ENCODE data around the gene TEAD3.
A peak's percentile ranks its signal among the peaks of the same experiment; 100 is the strongest.

TEAD3 gene

GRCh38 chr6:35512006-35512405 is 15.1 kb upstream of the TEAD3 start:
- no peak for DNase-seq

- no peak for DNase-seq
Measured at GRCh38 chr6:35511562-35511941, 14.7 kb upstream of the TEAD3 start.

- no peak for DNase-seq
Measured at GRCh38 chr6:35510916-35511561, 14.2 kb upstream of the TEAD3 start.

- DNase-seq, result no peak
Measured at GRCh38 chr6:35508542-35508941, 11.7 kb upstream of the TEAD3 start.

GRCh38 chr6:35508027-35508426 is 11.1 kb upstream of the TEAD3 start:
- DNase-seq, result no peak

- no peak for DNase-seq
Measured at GRCh38 chr6:35507221-35507620, 10.3 kb upstream of the TEAD3 start.

GRCh38 chr6:35506536-35506935 is 9.7 kb upstream of the TEAD3 start:
- DNase-seq, result no peak

- no peak for DNase-seq
Measured at GRCh38 chr6:35505999-35506412, 9.1 kb upstream of the TEAD3 start.

- no peak for DNase-seq
Measured at GRCh38 chr6:35503534-35503933, 6.7 kb upstream of the TEAD3 start.

- no peak for DNase-seq
Measured at GRCh38 chr6:35501784-35502183, 4.9 kb upstream of the TEAD3 start.

- no peak for DNase-seq
Measured at GRCh38 chr6:35500782-35501181, 3.9 kb upstream of the TEAD3 start.

GRCh38 chr6:35499372-35499771 is 2.5 kb upstream of the TEAD3 start:
- DNase-seq, result no peak

GRCh38 chr6:35498422-35499067 is 1.7 kb upstream of the TEAD3 start:
- no peak for DNase-seq

GRCh38 chr6:35497571-35498421 is 917 bp upstream of the TEAD3 start:
- DNase-seq, result peak; percentile 43

- no peak for DNase-seq
Measured at GRCh38 chr6:35496036-35496840, 641 bp downstream of the TEAD3 start.

GRCh38 chr6:35495258-35496035 is 1.4 kb downstream of the TEAD3 start:
- no peak for DNase-seq

GRCh38 chr6:35494161-35494563 is 2.7 kb downstream of the TEAD3 start:
- no peak for DNase-seq

- no peak for DNase-seq
Measured at GRCh38 chr6:35493307-35493983, 3.4 kb downstream of the TEAD3 start.

- no peak for DNase-seq
Measured at GRCh38 chr6:35492974-35493284, 4.0 kb downstream of the TEAD3 start.

GRCh38 chr6:35492258-35492973 is 4.5 kb downstream of the TEAD3 start:
- DNase-seq, result no peak

Measured in CD4-positive, alpha-beta T cell treated with Interleukin-17A for 1 hour (primary cell).